Stimulated activated CD8-positive, alpha-beta memory T cell treated with anti-CD3 and anti-CD28 coated beads, Interleukin-4, amount 100 ng/mL, for 24 hours (primary cell): ENCODE results near the gene BPIFB2.

ENCODE experiments used
- DNase-seq: peaks from one replicate; pipeline ENCODE4 v3.0.0-alpha.2; 2020; ENCODE audit warnings: low read depth

BPIFB2 gene

GRCh38 chr20:33070111-33071053 is 62.9 kb downstream of the BPIFB2 start:
- DNase-seq: no peak

- DNase-seq: no peak
These were observed 63.7 kb downstream of the BPIFB2 start for GRCh38 chr20:33071198-33071597.

- no peak for DNase-seq
These were observed 64.9 kb downstream of the BPIFB2 start for GRCh38 chr20:33072362-33072761.

GRCh38 chr20:33072813-33073212 is 65.3 kb downstream of the BPIFB2 start:
- DNase-seq: no peak
